Measurements from ENCODE around the gene MEF2D. TPM values are rescaled to one million over a fixed set of nuclear protein-coding genes. Genes with fewer than 3 reads are reported as not detected.
A peak's percentile ranks its signal among the peaks of the same experiment; 100 is the strongest.

The MEF2D gene
- total RNA-seq, 1 experiment from 2014 or later, result 7.3 TPM

- DNase-seq (ENCODE audit: low spot score), result peak; percentile 55
- in situ Hi-C loops (cut with HindIII; ENCODE audit: low sequenced_read_pairs), result no loop called here
Measured at GRCh38 chr1:156422602-156423091, 77.9 kb downstream of the MEF2D start.

GRCh38 chr1:156421939-156422601, 78.5 kb downstream of the MEF2D start:
- no peak for DNase-seq (ENCODE audit: low spot score)
- in situ Hi-C loops (cut with HindIII; ENCODE audit: low sequenced_read_pairs), result no loop called here

- peak; percentile 95 for DNase-seq (ENCODE audit: low spot score)
- in situ Hi-C loops (cut with HindIII; ENCODE audit: low sequenced_read_pairs), result no loop called here
Measured at GRCh38 chr1:156421062-156421938, 79.3 kb downstream of the MEF2D start.

- in situ Hi-C loops (cut with HindIII; ENCODE audit: low sequenced_read_pairs), result no loop called here
Measured at GRCh38 chr1:156420205-156421061, 80.1 kb downstream of the MEF2D start.

GRCh38 chr1:156419854-156420204, 80.7 kb downstream of the MEF2D start:
- peak; percentile 71 for DNase-seq (ENCODE audit: low spot score)

More at GRCh38 chr1:156420205-156421061, 80.1 kb downstream of the MEF2D start:
- peak; percentile 45 for DNase-seq (ENCODE audit: low spot score)

GRCh38 chr1:156418416-156419070, 82.0 kb downstream of the MEF2D start:
- no peak for DNase-seq (ENCODE audit: low spot score)
- in situ Hi-C loops (cut with HindIII; ENCODE audit: low sequenced_read_pairs), result no loop called here

More at GRCh38 chr1:156419854-156420204, 80.7 kb downstream of the MEF2D start:
- in situ Hi-C loops (cut with HindIII; ENCODE audit: low sequenced_read_pairs), result no loop called here

- in situ Hi-C loops (cut with HindIII; ENCODE audit: low sequenced_read_pairs), result no loop called here
- DNase-seq (ENCODE audit: low spot score), result peak; percentile 69
Measured at GRCh38 chr1:156417401-156418020, 83.1 kb downstream of the MEF2D start.

GRCh38 chr1:156416993-156417392, 83.6 kb downstream of the MEF2D start:
- peak; percentile 66 for DNase-seq (ENCODE audit: low spot score)
- in situ Hi-C loops (cut with HindIII; ENCODE audit: low sequenced_read_pairs), result no loop called here

- in situ Hi-C loops (cut with HindIII; ENCODE audit: low sequenced_read_pairs), result no loop called here
- DNase-seq (ENCODE audit: low spot score), result no peak
Measured at GRCh38 chr1:156414461-156415064, 86.0 kb downstream of the MEF2D start.

Other genes with a start within 250 kb of the MEF2D start
- gene SMG5, start 217.9 kb downstream of the MEF2D start, total RNA-seq (2014; rRNA removed; shearing (Covaris generic)), result 46.3 and 73.5 TPM in 2 replicates
- 2.0 and 5.0 TPM in 2 replicates for gene TMEM79, start 216.4 kb downstream of the MEF2D start, total RNA-seq (2014; rRNA removed; shearing (Covaris generic))
- gene GLMP, start 205.1 kb downstream of the MEF2D start, total RNA-seq (2014; rRNA removed; shearing (Covaris generic)), result 0.92 and 3.3 TPM in 2 replicates
- not detected in 2 replicates for gene VHLL, start 201.5 kb downstream of the MEF2D start, total RNA-seq (2014; rRNA removed; shearing (Covaris generic))
- 936 and 1,057 TPM in 2 replicates for gene CCT3, start 162.5 kb downstream of the MEF2D start, total RNA-seq (2014; rRNA removed; shearing (Covaris generic))
- gene TSACC, start 162.2 kb downstream of the MEF2D start, total RNA-seq (2014; rRNA removed; shearing (Covaris generic)), result not detected in 2 replicates
- 0.06 and 3.5 TPM in 2 replicates for gene RHBG, start 131.6 kb downstream of the MEF2D start, total RNA-seq (2014; rRNA removed; shearing (Covaris generic))
- 13.4 and 16.9 TPM in 2 replicates for gene IQGAP3, start 71.8 kb upstream of the MEF2D start, total RNA-seq (2014; rRNA removed; shearing (Covaris generic))
- not detected in 2 replicates for gene TTC24, start 78.9 kb upstream of the MEF2D start, total RNA-seq (2014; rRNA removed; shearing (Covaris generic))
- 103 and 112 TPM in 2 replicates for gene NAXE, start 91.0 kb upstream of the MEF2D start, total RNA-seq (2014; rRNA removed; shearing (Covaris generic))
- 13.7 and 25.4 TPM in 2 replicates for gene GPATCH4, start 100.7 kb upstream of the MEF2D start, total RNA-seq (2014; rRNA removed; shearing (Covaris generic))
- gene HAPLN2, start 118.6 kb upstream of the MEF2D start, total RNA-seq (2014; rRNA removed; shearing (Covaris generic)), result 0.25 and 0.44 TPM in 2 replicates
- 23.9 and 30.9 TPM in 2 replicates for gene BCAN, start 141.3 kb upstream of the MEF2D start, total RNA-seq (2014; rRNA removed; shearing (Covaris generic))
- 170 and 183 TPM in 2 replicates for gene NES, start 176.6 kb upstream of the MEF2D start, total RNA-seq (2014; rRNA removed; shearing (Covaris generic))
- 1,143 and 1,168 TPM in 2 replicates for gene CRABP2, start 204.8 kb upstream of the MEF2D start, total RNA-seq (2014; rRNA removed; shearing (Covaris generic))
- gene METTL25B, start 227.7 kb upstream of the MEF2D start, total RNA-seq (2014; rRNA removed; shearing (Covaris generic)), result 24.6 and 54.8 TPM in 2 replicates
- 29.8 and 31.9 TPM in 2 replicates for gene ISG20L2, start 228.0 kb upstream of the MEF2D start, total RNA-seq (2014; rRNA removed; shearing (Covaris generic))
- 34.2 and 88.7 TPM in 2 replicates for gene MRPL24, start 240.3 kb upstream of the MEF2D start, total RNA-seq (2014; rRNA removed; shearing (Covaris generic))